GM23338 (cell line): ENCODE measurements around the gene KRT31. TPM values are rescaled to one million over a fixed set of nuclear protein-coding genes. Genes with fewer than 3 reads are reported as not detected.

ENCODE experiments used
- ATAC-seq: fragments of 200-7000 bp; cut with Tn5 transposase; 3 replicates; pipeline ENCODE4 v1.9.1; 2020
- DNase-seq: peaks from one replicate; pipeline ENCODE4 v3.0.0-alpha.2; 2015; ENCODE audit warnings: low spot score
- H2AFZ ChIP-seq: fragments of 200-600 bp; sonication (generic); 2 replicates; pipeline ENCODE4 v1.8.0; 2016; ENCODE audit warnings: antibody characterized with exemption, mild to moderate bottlenecking, moderate library complexity
- H3F3A ChIP-seq: fragments of 200-600 bp; sonication (generic); replicated peaks from 2 replicates; pipeline ENCODE4 v1.8.0; 2017; ENCODE audit warnings: antibody characterized with exemption, mixed run types, low read depth
- H3K27ac ChIP-seq: fragments of 200-600 bp; sonication (generic); 2 replicates; pipeline ENCODE4 v1.6.1; 2016; ENCODE audit warnings: low read depth
- H3K27me3 ChIP-seq: fragments of 200-600 bp; sonication (generic); 2 replicates; pipeline ENCODE4 v1.8.0; 2016; ENCODE audit warnings: mild to moderate bottlenecking, mixed run types, moderate library complexity; ENCODE audit not compliant: insufficient read depth
- H3K36me3 ChIP-seq: fragments of 200-600 bp; sonication (generic); 2 replicates; pipeline ENCODE4 v1.8.0; 2016; ENCODE audit warnings: mild to moderate bottlenecking; ENCODE audit not compliant: insufficient read depth
- H3K4me1 ChIP-seq: fragments of 200-600 bp; sonication (generic); 2 replicates; pipeline ENCODE4 v1.8.0; 2016; ENCODE audit warnings: mild to moderate bottlenecking, moderate library complexity; ENCODE audit not compliant: insufficient read depth
- H3K4me2 ChIP-seq: fragments of 200-600 bp; sonication (generic); 2 replicates; pipeline ENCODE4 v1.7.1; 2017; ENCODE audit warnings: mixed run types
- H3K4me3 ChIP-seq: fragments of 200-600 bp; sonication (generic); 2 replicates; pipeline ENCODE4 v1.6.1; 2016; ENCODE audit warnings: mixed run types
- H3K79me2 ChIP-seq: fragments of 200-600 bp; sonication (generic); replicated peaks from 2 replicates; pipeline ENCODE4 v1.8.0; 2017; ENCODE audit warnings: mild to moderate bottlenecking; ENCODE audit not compliant: insufficient read depth
- H3K9me2 ChIP-seq: fragments of 200-600 bp; sonication (generic); 2 replicates; pipeline ENCODE4 v1.8.0; 2017; ENCODE audit not compliant: insufficient read depth
- H4K20me1 ChIP-seq: fragments of 200-600 bp; sonication (generic); replicated peaks from 2 replicates; pipeline ENCODE4 v1.8.0; 2017; ENCODE audit warnings: mild to moderate bottlenecking; ENCODE audit not compliant: insufficient read depth
- H3K27ac Mint-ChIP-seq: 2 replicates; pipeline ENCODE4 v1.8.0; 2020; ENCODE audit warnings: inconsistent platforms, mild to moderate bottlenecking, moderate library complexity, mixed read lengths
- H3K27me3 Mint-ChIP-seq: 3 replicates; pipeline ENCODE4 v1.8.0; 2022; ENCODE audit warnings: low read depth, mild to moderate bottlenecking, moderate library complexity, mixed read lengths, inconsistent platforms; ENCODE audit not compliant: insufficient read depth, poor library complexity
- H3K36me3 Mint-ChIP-seq: 3 replicates; pipeline ENCODE4 v1.8.0; 2021; ENCODE audit warnings: low read depth, mild to moderate bottlenecking, inconsistent platforms, moderate library complexity, mixed read lengths
- H3K4me1 Mint-ChIP-seq: 3 replicates; pipeline ENCODE4 v1.8.0; 2020; ENCODE audit warnings: mild to moderate bottlenecking, inconsistent platforms, mixed read lengths
- H3K4me3 Mint-ChIP-seq: 3 replicates; pipeline ENCODE4 v1.8.0; 2021; ENCODE audit warnings: moderate library complexity, mild to moderate bottlenecking, inconsistent platforms, mixed read lengths
- H3K9me3 Mint-ChIP-seq: 3 replicates; pipeline ENCODE4 v1.8.0; 2020; ENCODE audit warnings: moderate library complexity, mild to moderate bottlenecking, inconsistent platforms, mixed read lengths
- CTCF ChIP-seq, 2 experiments: fragments of 200-600 bp in 1 of 2; sonication (generic) in 1 of 2; conservative IDR thresholded peaks; 2 replicates each; pipeline versions ENCODE4 v1.5.1 to v1.6.1; 2016 to 2017; ENCODE audit warnings: antibody characterized with exemption in 2 of 2, low read depth in 2 of 2, mild to moderate bottlenecking in 2 of 2, moderate library complexity in 1 of 2
- EZH2 ChIP-seq: fragments of 200-600 bp; sonication (generic); IDR thresholded peaks from one replicate; pipeline ENCODE4 v1.8.0; 2017; ENCODE audit warnings: antibody characterized with exemption, mild to moderate bottlenecking, low read depth; ENCODE audit not compliant: unreplicated experiment
- EZH2phosphoT487 ChIP-seq: fragments of 200-600 bp; sonication (generic); IDR thresholded peaks from one replicate; pipeline ENCODE4 v1.8.1; 2018; ENCODE audit warnings: antibody characterized with exemption; ENCODE audit not compliant: unreplicated experiment
- NANOG ChIP-seq: IDR thresholded peaks from 2 replicates; pipeline ENCODE4 v1.6.1; 2016; ENCODE audit warnings: antibody characterized with exemption, borderline replicate concordance
- POLR2AphosphoS5 ChIP-seq: IDR thresholded peaks from 2 replicates; pipeline ENCODE4 v1.6.1; 2016; ENCODE audit warnings: antibody characterized with exemption, low read depth
- STAT1 ChIP-seq: IDR thresholded peaks from one replicate; pipeline ENCODE4 v1.6.1; 2016; ENCODE audit warnings: antibody characterized with exemption; ENCODE audit not compliant: unreplicated experiment
- ZNF114 ChIP-seq: fragments of 250-450 bp; sonication (Bioruptor Pico); IDR thresholded peaks from 2 replicates; pipeline ENCODE4 v1.5.0; 2020; ENCODE audit warnings: mild to moderate bottlenecking, moderate library complexity
- polyA plus RNA-seq: library from polyadenylated mRNA; unstranded; fragments of >200 nt; fragmentation: Nextera tagmentation; extraction: Ambion mirVana; gene quantifications from 2 replicates; pipeline ENCODE4 v1.2.1, GENCODE V29; 2016
- total RNA-seq: library from RNA; depleted of rRNA; stranded (reverse); fragments of >200 nt; shearing (Covaris generic); gene quantifications from 2 replicates; pipeline ENCODE4 v1.2.3, GENCODE V29; 2014
- TF ChIP-seq, protein P1 (sequence below): IDR thresholded peaks from one replicate; pipeline ENCODE4 v1.6.1; 2018; ENCODE audit warnings: antibody characterized with exemption; ENCODE audit not compliant: unreplicated experiment
- TF ChIP-seq, protein P2 (sequence below): IDR thresholded peaks from 2 replicates; pipeline ENCODE4 v1.6.1; 2016; ENCODE audit warnings: antibody characterized with exemption
- TF ChIP-seq, protein P3 (sequence below): fragments of 250-450 bp; sonication (Bioruptor Pico); IDR thresholded peaks from 2 replicates; pipeline ENCODE4 v1.5.0; 2020; ENCODE audit warnings: mild to moderate bottlenecking, moderate library complexity

KRT31 gene
- total and polyA plus RNA-seq, 2 experiments from 2014 or later = not detected

- Histone ChIP-seq H3K36me3 (no peaks in the 10 kb centered on the region; the same call in 1 of the 2 replicates), H3F3A (no peaks in the 10 kb centered on the region), H3K4me3 (no peak overlapping the region), H3K79me2 (no peaks in the 10 kb centered on the region), H3K9me2 (no peaks in the 10 kb centered on the region), H3K4me1 (no peaks in the 10 kb centered on the region), H2AFZ (no peak overlapping the region), H3K27ac (no peak overlapping the region), H3K27me3 (no peaks in the 10 kb centered on the region), H4K20me1 (no peaks in the 10 kb centered on the region), H3K4me2 (no peak overlapping the region)
- peaks cover 3% of the 10 kb centered on the region for H3K27me3 Mint-ChIP-seq
- H3K9me3 Mint-ChIP-seq = no peaks in the 10 kb centered on the region
- no peak for DNase-seq
- no peak for TF ChIP-seq CTCF (conservative IDR thresholded peaks at IDR 0.05; ENCODE audit: low read depth in 2 of 2)
- TF ChIP-seq, protein P1, sequence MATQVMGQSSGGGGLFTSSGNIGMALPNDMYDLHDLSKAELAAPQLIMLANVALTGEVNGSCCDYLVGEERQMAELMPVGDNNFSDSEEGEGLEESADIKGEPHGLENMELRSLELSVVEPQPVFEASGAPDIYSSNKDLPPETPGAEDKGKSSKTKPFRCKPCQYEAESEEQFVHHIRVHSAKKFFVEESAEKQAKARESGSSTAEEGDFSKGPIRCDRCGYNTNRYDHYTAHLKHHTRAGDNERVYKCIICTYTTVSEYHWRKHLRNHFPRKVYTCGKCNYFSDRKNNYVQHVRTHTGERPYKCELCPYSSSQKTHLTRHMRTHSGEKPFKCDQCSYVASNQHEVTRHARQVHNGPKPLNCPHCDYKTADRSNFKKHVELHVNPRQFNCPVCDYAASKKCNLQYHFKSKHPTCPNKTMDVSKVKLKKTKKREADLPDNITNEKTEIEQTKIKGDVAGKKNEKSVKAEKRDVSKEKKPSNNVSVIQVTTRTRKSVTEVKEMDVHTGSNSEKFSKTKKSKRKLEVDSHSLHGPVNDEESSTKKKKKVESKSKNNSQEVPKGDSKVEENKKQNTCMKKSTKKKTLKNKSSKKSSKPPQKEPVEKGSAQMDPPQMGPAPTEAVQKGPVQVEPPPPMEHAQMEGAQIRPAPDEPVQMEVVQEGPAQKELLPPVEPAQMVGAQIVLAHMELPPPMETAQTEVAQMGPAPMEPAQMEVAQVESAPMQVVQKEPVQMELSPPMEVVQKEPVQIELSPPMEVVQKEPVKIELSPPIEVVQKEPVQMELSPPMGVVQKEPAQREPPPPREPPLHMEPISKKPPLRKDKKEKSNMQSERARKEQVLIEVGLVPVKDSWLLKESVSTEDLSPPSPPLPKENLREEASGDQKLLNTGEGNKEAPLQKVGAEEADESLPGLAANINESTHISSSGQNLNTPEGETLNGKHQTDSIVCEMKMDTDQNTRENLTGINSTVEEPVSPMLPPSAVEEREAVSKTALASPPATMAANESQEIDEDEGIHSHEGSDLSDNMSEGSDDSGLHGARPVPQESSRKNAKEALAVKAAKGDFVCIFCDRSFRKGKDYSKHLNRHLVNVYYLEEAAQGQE = no peak
- no peak for TF ChIP-seq ZNF114 (CRISPR knock-in tag)
- TF ChIP-seq, protein P2, sequence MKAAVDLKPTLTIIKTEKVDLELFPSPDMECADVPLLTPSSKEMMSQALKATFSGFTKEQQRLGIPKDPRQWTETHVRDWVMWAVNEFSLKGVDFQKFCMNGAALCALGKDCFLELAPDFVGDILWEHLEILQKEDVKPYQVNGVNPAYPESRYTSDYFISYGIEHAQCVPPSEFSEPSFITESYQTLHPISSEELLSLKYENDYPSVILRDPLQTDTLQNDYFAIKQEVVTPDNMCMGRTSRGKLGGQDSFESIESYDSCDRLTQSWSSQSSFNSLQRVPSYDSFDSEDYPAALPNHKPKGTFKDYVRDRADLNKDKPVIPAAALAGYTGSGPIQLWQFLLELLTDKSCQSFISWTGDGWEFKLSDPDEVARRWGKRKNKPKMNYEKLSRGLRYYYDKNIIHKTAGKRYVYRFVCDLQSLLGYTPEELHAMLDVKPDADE = no peak
- no peak for TF ChIP-seq EZH2
- TF ChIP-seq STAT1 = no peak
- TF ChIP-seq EZH2phosphoT487 = no peak
- TF ChIP-seq POLR2AphosphoS5 = no peak
- TF ChIP-seq, protein P3, sequence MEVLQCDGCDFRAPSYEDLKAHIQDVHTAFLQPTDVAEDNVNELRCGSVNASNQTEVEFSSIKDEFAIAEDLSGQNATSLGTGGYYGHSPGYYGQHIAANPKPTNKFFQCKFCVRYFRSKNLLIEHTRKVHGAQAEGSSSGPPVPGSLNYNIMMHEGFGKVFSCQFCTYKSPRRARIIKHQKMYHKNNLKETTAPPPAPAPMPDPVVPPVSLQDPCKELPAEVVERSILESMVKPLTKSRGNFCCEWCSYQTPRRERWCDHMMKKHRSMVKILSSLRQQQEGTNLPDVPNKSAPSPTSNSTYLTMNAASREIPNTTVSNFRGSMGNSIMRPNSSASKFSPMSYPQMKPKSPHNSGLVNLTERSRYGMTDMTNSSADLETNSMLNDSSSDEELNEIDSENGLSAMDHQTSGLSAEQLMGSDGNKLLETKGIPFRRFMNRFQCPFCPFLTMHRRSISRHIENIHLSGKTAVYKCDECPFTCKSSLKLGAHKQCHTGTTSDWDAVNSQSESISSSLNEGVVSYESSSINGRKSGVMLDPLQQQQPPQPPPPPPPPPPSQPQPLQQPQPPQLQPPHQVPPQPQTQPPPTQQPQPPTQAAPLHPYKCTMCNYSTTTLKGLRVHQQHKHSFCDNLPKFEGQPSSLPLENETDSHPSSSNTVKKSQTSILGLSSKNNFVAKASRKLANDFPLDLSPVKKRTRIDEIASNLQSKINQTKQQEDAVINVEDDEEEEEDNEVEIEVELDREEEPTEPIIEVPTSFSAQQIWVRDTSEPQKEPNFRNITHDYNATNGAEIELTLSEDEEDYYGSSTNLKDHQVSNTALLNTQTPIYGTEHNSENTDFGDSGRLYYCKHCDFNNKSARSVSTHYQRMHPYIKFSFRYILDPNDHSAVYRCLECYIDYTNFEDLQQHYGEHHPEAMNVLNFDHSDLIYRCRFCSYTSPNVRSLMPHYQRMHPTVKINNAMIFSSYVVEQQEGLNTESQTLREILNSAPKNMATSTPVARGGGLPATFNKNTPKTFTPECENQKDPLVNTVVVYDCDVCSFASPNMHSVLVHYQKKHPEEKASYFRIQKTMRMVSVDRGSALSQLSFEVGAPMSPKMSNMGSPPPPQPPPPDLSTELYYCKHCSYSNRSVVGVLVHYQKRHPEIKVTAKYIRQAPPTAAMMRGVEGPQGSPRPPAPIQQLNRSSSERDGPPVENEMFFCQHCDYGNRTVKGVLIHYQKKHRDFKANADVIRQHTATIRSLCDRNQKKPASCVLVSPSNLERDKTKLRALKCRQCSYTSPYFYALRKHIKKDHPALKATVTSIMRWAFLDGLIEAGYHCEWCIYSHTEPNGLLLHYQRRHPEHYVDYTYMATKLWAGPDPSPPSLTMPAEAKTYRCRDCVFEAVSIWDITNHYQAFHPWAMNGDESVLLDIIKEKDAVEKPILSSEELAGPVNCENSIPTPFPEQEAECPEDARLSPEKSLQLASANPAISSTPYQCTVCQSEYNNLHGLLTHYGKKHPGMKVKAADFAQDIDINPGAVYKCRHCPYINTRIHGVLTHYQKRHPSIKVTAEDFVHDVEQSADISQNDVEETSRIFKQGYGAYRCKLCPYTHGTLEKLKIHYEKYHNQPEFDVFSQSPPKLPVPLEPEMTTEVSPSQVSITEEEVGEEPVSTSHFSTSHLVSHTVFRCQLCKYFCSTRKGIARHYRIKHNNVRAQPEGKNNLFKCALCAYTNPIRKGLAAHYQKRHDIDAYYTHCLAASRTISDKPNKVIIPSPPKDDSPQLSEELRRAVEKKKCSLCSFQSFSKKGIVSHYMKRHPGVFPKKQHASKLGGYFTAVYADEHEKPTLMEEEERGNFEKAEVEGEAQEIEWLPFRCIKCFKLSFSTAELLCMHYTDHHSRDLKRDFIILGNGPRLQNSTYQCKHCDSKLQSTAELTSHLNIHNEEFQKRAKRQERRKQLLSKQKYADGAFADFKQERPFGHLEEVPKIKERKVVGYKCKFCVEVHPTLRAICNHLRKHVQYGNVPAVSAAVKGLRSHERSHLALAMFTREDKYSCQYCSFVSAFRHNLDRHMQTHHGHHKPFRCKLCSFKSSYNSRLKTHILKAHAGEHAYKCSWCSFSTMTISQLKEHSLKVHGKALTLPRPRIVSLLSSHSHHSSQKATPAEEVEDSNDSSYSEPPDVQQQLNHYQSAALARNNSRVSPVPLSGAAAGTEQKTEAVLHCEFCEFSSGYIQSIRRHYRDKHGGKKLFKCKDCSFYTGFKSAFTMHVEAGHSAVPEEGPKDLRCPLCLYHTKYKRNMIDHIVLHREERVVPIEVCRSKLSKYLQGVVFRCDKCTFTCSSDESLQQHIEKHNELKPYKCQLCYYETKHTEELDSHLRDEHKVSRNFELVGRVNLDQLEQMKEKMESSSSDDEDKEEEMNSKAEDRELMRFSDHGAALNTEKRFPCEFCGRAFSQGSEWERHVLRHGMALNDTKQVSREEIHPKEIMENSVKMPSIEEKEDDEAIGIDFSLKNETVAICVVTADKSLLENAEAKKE (CRISPR knock-in tag) = no peak
- no peak for TF ChIP-seq NANOG
- H3K36me3 Mint-ChIP-seq = no peaks in the 10 kb centered on the region
- H3K4me1 Mint-ChIP-seq = no peaks in the 10 kb centered on the region
- ATAC-seq = no peak
- H3K4me3 Mint-ChIP-seq = no peak overlapping the region
- no peak overlapping the region for H3K27ac Mint-ChIP-seq
Measured at GRCh38 chr17:41434415-41434814, 37.0 kb upstream of the KRT31 start.
